Natural killer cell (primary cell): ENCODE results near the gene BOD1L2. TPM values are rescaled to one million over a fixed set of nuclear protein-coding genes. Genes with fewer than 3 reads are reported as not detected.

ENCODE experiments used
- ATAC-seq, 3 donors: fragments of 150-1000 bp in 2 of 3; fragments of 200-7000 bp in 1 of 3; cut with Tn5 transposase; 1 replicate in 1 of 3; 2 replicates in 2 of 3; pipeline ENCODE4 v1.10.0; 2021; ENCODE audit warnings: mild to moderate bottlenecking in 2 of 3, moderate library complexity in 2 of 3
- DNase-seq, 2 donors: peaks; one replicate each; pipeline versions ENCODE4 v3.0.0 to v3.0.0-alpha.2; 2013 to 2021; ENCODE audit warnings: mixed read lengths in 1 of 2
- H3K27ac ChIP-seq: one replicate; pipeline ENCODE4 v1.5.1; 2013; ENCODE audit warnings: mild to moderate bottlenecking, low read length
- H3K27me3 ChIP-seq: one replicate; pipeline ENCODE4 v1.6.1; 2013; ENCODE audit warnings: low read length; ENCODE audit not compliant: control insufficient read depth, insufficient read depth
- H3K36me3 ChIP-seq: one replicate; pipeline ENCODE4 v1.6.1; 2013; ENCODE audit warnings: low read length; ENCODE audit not compliant: control insufficient read depth, insufficient read depth
- H3K4me1 ChIP-seq: one replicate; pipeline ENCODE4 v1.6.1; 2013; ENCODE audit warnings: low read length; ENCODE audit not compliant: control insufficient read depth, insufficient read depth
- H3K4me3 ChIP-seq: one replicate; pipeline ENCODE4 v1.5.1; 2013; ENCODE audit warnings: low read length
- H3K9me3 ChIP-seq: one replicate; pipeline ENCODE4 v1.6.1; 2013; ENCODE audit warnings: low read length; ENCODE audit not compliant: control insufficient read depth, insufficient read depth
- H3K27ac Mint-ChIP-seq, 2 donors: one replicate each; pipeline ENCODE4 v1.8.0; 2022; ENCODE audit warnings: mild to moderate bottlenecking in 2 of 2, mixed read lengths in 2 of 2, moderate library complexity in 1 of 2
- H3K27me3 Mint-ChIP-seq, 2 donors: one replicate each; pipeline ENCODE4 v1.8.0; 2022; ENCODE audit warnings: low read depth in 2 of 2, mixed read lengths in 2 of 2
- H3K36me3 Mint-ChIP-seq: one replicate; pipeline ENCODE4 v1.8.0; 2022; ENCODE audit warnings: mixed read lengths
- H3K4me1 Mint-ChIP-seq, 2 donors: one replicate each; pipeline ENCODE4 v1.8.0; 2022; ENCODE audit warnings: mixed read lengths in 2 of 2
- H3K4me3 Mint-ChIP-seq: one replicate; pipeline ENCODE4 v1.8.0; 2022; ENCODE audit warnings: mild to moderate bottlenecking, moderate library complexity, mixed read lengths
- H3K9me3 Mint-ChIP-seq, 2 donors: one replicate each; pipeline ENCODE4 v1.8.0; 2022; ENCODE audit warnings: mixed read lengths in 2 of 2
- WGBS: methylation state at CpG from one replicate; pipeline ENCODE4 v1.1.7; 2013; ENCODE audit warnings: missing lambda C conversion rate; ENCODE audit not compliant: insufficient coverage; 5-methylcytosine and 5-hydroxymethylcytosine counted together
- intact Hi-C: fragments of 100-400 bp; cut with micrococcal nuclease; formaldehyde crosslinking; loops from one replicate; pipeline ENCODE4 v1.14.2; 2022
- total RNA-seq, 4 donors: library from RNA; stranded (reverse); fragments of 120-200 nt in 1 of 4; gene quantifications; one replicate each; pipeline versions ENCODE4 v1.2.3 to v1.2.4, GENCODE V29; 2013 to 2022
- TF ChIP-seq, protein P1 (sequence below): fragments of 200-600 bp; IDR thresholded peaks from one replicate; pipeline ENCODE4 v1.8.0; 2022; ENCODE audit warnings: antibody characterized with exemption

Gene BOD1L2
- total RNA-seq, 3 donors from 2014 or later (not counting 1 experiment from before 2014, with no cell fraction given), result not detected

DNA sequence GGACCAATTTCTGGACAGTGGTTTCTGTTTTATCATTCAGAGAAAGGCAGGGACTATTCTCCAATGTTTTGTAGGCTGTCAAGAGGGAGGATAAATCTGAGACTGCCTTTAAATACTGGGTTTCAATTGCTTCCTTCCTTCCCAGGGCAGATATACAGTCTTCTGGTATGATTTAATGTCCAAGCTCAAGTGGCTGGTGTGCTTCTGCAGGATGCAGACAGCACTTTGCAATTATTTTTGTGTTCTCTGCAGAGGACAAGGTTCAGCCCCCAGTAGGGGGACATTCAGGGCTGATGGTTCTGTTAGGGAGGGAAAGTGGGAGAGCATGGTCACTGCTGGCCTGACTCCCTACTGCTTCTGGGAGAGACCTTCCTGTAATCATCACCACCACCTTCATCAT, 4.6 kb upstream of the BOD1L2 start:
- TF ChIP-seq, protein P1, sequence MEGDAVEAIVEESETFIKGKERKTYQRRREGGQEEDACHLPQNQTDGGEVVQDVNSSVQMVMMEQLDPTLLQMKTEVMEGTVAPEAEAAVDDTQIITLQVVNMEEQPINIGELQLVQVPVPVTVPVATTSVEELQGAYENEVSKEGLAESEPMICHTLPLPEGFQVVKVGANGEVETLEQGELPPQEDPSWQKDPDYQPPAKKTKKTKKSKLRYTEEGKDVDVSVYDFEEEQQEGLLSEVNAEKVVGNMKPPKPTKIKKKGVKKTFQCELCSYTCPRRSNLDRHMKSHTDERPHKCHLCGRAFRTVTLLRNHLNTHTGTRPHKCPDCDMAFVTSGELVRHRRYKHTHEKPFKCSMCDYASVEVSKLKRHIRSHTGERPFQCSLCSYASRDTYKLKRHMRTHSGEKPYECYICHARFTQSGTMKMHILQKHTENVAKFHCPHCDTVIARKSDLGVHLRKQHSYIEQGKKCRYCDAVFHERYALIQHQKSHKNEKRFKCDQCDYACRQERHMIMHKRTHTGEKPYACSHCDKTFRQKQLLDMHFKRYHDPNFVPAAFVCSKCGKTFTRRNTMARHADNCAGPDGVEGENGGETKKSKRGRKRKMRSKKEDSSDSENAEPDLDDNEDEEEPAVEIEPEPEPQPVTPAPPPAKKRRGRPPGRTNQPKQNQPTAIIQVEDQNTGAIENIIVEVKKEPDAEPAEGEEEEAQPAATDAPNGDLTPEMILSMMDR, result no peak
- no peak for ATAC-seq
- H3K4me3 ChIP-seq, result no peak overlapping the region
- H3K27me3 ChIP-seq, result no peaks in the 10 kb centered on the region
- no peaks in the 10 kb centered on the region for H3K4me1 Mint-ChIP-seq
- no peaks in the 10 kb centered on the region for H3K4me1 ChIP-seq
- intact Hi-C loops, result no loop called here
- no peaks in the 10 kb centered on the region for H3K9me3 ChIP-seq
- no peak overlapping the region for H3K27ac ChIP-seq
- no peaks in the 10 kb centered on the region for H3K36me3 ChIP-seq
- DNase-seq, result no peak
- H3K36me3 Mint-ChIP-seq, result no peaks in the 10 kb centered on the region
- H3K27ac Mint-ChIP-seq, result no peak overlapping the region
- H3K4me3 Mint-ChIP-seq, result no peak overlapping the region
- H3K9me3 Mint-ChIP-seq, result peaks cover 0 to 2% of the 10 kb centered on the region in 2 donors
- peaks cover 0 to 10% of the 10 kb centered on the region in 2 donors for H3K27me3 Mint-ChIP-seq

GRCh38 chr18:57143265-57143664, 3.6 kb upstream of the BOD1L2 start:
- 55% methylated on average over 1 of the region's 1 CpG for WGBS
- TF ChIP-seq, protein P1, result no peak
- H3K27me3 Mint-ChIP-seq, result peaks cover 0 to 10% of the 10 kb centered on the region in 2 donors

GRCh38 chr18:57148263-57148662, 1.4 kb downstream of the BOD1L2 start:
- H3K27me3 ChIP-seq, result peaks cover 2% of the 10 kb centered on the region
- intact Hi-C loops, result no loop called here
- no peak overlapping the region for H3K4me3 ChIP-seq
- H3K4me3 Mint-ChIP-seq, result no peak overlapping the region
- no peaks in the 10 kb centered on the region for H3K4me1 ChIP-seq
- H3K4me1 Mint-ChIP-seq, result no peaks in the 10 kb centered on the region
- TF ChIP-seq, protein P1, result no peak
- no peaks in the 10 kb centered on the region for H3K36me3 Mint-ChIP-seq
- H3K9me3 ChIP-seq, result no peaks in the 10 kb centered on the region
- H3K9me3 Mint-ChIP-seq, result peaks cover 0 to 8% of the 10 kb centered on the region in 2 donors
- H3K27ac Mint-ChIP-seq, result no peak overlapping the region
- no peak overlapping the region for H3K27ac ChIP-seq
- DNase-seq (no peak), ATAC-seq (no peak)
- peaks cover 17 to 21% of the 10 kb centered on the region in 2 donors for H3K27me3 Mint-ChIP-seq
- H3K36me3 ChIP-seq, result no peaks in the 10 kb centered on the region
- 16% methylated on average over 1 of the region's 1 CpG for WGBS

More at GRCh38 chr18:57143265-57143664, 3.6 kb upstream of the BOD1L2 start:
- H3K4me1 Mint-ChIP-seq, result no peaks in the 10 kb centered on the region
- Histone ChIP-seq H3K9me3 (no peaks in the 10 kb centered on the region), H3K4me1 (no peaks in the 10 kb centered on the region), H3K27ac (no peak overlapping the region), H3K27me3 (no peaks in the 10 kb centered on the region), H3K36me3 (no peaks in the 10 kb centered on the region), H3K4me3 (no peak overlapping the region)
- DNase-seq (no peak), ATAC-seq (no peak)
- intact Hi-C loops, result no loop called here
- no peak overlapping the region for H3K27ac Mint-ChIP-seq
- H3K4me3 Mint-ChIP-seq, result no peak overlapping the region
- H3K36me3 Mint-ChIP-seq, result no peaks in the 10 kb centered on the region
- H3K9me3 Mint-ChIP-seq, result peaks cover 0 to 2% of the 10 kb centered on the region in 2 donors

- 67% methylated on average over 1 of the region's 1 CpG for WGBS
- Mint-ChIP-seq H3K4me1 (no peaks in the 10 kb centered on the region), H3K36me3 (no peaks in the 10 kb centered on the region), H3K4me3 (no peak overlapping the region), H3K27me3 (peaks cover 17 to 21% of the 10 kb centered on the region in 2 donors), H3K27ac (no peak overlapping the region), H3K9me3 (peaks cover 0 to 8% of the 10 kb centered on the region in 2 donors)
- DNase-seq, result no peak
- peaks cover 2% of the 10 kb centered on the region for H3K27me3 ChIP-seq
- H3K9me3 ChIP-seq, result no peaks in the 10 kb centered on the region
- H3K27ac ChIP-seq, result no peak overlapping the region
- intact Hi-C loops, result no loop called here
- H3K4me1 ChIP-seq, result no peaks in the 10 kb centered on the region
- H3K36me3 ChIP-seq, result no peaks in the 10 kb centered on the region
- ATAC-seq, result no peak
- no peak overlapping the region for H3K4me3 ChIP-seq
- TF ChIP-seq, protein P1, result no peak
These were observed 2.2 kb downstream of the BOD1L2 start for GRCh38 chr18:57149051-57149450.
